ENCODE data around the gene PMEL.
A peak's percentile ranks its signal among the peaks of the same experiment; 100 is the strongest.
"Not testable (repeated sequence)": the region's sequence is repeated elsewhere in the genome, so short reads cannot be mapped to it uniquely, and the experiment has no call there.

The PMEL gene

GRCh38 chr12:55984861-55985260 lies 19.0 kb upstream of the PMEL start:
- DNase-seq (ENCODE audit: insufficient read length, low spot score) (no peak), FAIRE-seq (no peak)

DNA sequence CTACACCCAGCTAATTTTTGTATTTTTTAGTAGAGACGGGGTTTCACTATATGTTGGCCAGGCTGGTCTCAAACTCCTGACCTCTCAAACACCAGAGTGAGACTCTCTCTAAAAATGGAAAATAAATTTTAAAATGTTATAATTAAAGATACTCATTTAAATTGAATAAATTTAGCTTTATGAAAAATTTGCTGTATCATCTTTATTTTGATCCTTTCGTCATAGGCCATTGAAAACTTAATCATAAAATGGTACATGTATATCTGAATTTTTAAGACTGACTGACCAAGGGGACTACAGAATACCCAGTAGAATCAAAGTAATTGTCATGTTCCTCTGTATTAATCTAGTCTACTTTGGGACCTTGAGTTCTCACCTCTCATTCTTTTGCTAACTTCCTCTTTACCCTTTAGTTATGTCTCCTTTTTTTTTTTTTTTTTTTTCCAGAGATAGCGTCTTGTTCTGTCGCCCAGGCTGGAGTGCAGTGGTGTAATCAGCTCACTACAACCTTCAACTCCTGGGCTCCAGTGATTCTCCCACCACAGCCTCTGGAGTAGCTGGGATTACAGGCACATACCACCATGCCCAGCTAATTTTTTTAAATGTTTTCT lies 17.5 kb upstream of the PMEL start:
- DNase-seq (ENCODE audit: insufficient read length, low spot score): no peak
- FAIRE-seq: no peak

- FAIRE-seq (no peak), DNase-seq (ENCODE audit: insufficient read length, low spot score) (no peak)
Measured at GRCh38 chr12:55982319-55982936, 16.6 kb upstream of the PMEL start.

- DNase-seq (ENCODE audit: insufficient read length, low spot score); FAIRE-seq: not testable (repeated sequence)
Measured at GRCh38 chr12:55981882-55982281, 16.0 kb upstream of the PMEL start.

- no peak for FAIRE-seq
- no peak for DNase-seq (ENCODE audit: insufficient read length, low spot score)
Measured at GRCh38 chr12:55979069-55979468, 13.2 kb upstream of the PMEL start.

- no peak for DNase-seq (ENCODE audit: insufficient read length, low spot score)
- FAIRE-seq: no peak
Measured at GRCh38 chr12:55978393-55978792, 12.6 kb upstream of the PMEL start.

- DNase-seq (ENCODE audit: insufficient read length, low spot score) (peak; percentile 30), FAIRE-seq (no peak)
Measured at GRCh38 chr12:55974308-55974730, 8.5 kb upstream of the PMEL start.

GRCh38 chr12:55973599-55974307 lies 7.9 kb upstream of the PMEL start, which contains the start of gene RAB5B:
RAB5B (plus strand) TSS chr12:55974078; CDS start chr12:55986961, 12,883 bp downstream.
- DNase-seq (ENCODE audit: insufficient read length, low spot score) (peak; percentile 97), FAIRE-seq (peak; percentile 95)

- no peak for DNase-seq (ENCODE audit: insufficient read length, low spot score)
- FAIRE-seq: peak; percentile 86
Measured at GRCh38 chr12:55972911-55973598, 7.2 kb upstream of the PMEL start.

DNA sequence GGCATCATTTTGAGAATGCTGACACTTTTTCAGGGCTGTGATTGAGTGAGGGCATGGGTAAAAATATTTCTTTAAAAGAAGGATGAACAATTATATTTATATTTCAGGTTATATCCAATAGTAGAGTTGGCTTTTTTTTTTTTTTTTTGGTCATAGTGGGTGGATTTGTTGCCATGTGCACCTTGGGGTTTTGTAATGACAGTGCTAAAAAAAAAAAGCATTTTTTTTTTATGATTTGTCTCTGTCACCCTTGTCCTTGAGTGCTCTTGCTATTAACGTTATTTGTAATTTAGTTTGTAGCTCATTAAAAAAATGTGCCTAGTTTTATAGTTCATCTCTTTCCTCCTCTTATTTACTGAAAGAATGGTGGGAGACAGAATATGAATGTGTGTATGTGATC lies 6.6 kb upstream of the PMEL start:
- no peak for DNase-seq (ENCODE audit: insufficient read length, low spot score)

GRCh38 chr12:55972042-55972441 lies 6.2 kb upstream of the PMEL start:
- FAIRE-seq (no peak), DNase-seq (ENCODE audit: insufficient read length, low spot score) (no peak)

More for the DNA sequence above, 6.6 kb upstream of the PMEL start:
- FAIRE-seq: no peak

DNA sequence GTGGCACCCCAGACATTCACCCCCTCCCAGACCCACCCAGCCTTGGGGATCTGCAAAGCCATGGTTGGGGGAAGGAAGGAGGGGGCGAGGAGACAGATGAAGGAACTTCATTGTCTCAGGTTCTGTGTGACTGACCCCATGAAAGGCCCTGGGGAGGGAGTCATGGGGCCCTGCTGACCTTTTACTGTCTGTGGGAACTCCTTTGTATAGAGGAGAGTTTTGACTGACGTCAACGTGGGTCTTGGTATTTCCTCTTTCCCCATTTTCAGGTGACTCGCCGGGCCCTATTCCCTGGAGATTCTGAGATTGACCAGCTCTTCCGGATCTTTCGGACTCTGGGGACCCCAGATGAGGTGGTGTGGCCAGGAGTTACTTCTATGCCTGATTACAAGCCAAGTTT lies 4.9 kb upstream of the PMEL start:
- FAIRE-seq: no peak
- DNase-seq (ENCODE audit: insufficient read length, low spot score): no peak

- FAIRE-seq: no peak
- no peak for DNase-seq (ENCODE audit: insufficient read length, low spot score)
Measured at GRCh38 chr12:55969356-55969755, 3.5 kb upstream of the PMEL start.

GRCh38 chr12:55966408-55967281 lies 803 bp upstream of the PMEL start, which contains the start of gene CDK2:
CDK2 (plus strand) TSS chr12:55966830; CDS start chr12:55967009, 179 bp downstream.
- DNase-seq (ENCODE audit: insufficient read length, low spot score): peak; percentile 88
- FAIRE-seq: no peak

DNA sequence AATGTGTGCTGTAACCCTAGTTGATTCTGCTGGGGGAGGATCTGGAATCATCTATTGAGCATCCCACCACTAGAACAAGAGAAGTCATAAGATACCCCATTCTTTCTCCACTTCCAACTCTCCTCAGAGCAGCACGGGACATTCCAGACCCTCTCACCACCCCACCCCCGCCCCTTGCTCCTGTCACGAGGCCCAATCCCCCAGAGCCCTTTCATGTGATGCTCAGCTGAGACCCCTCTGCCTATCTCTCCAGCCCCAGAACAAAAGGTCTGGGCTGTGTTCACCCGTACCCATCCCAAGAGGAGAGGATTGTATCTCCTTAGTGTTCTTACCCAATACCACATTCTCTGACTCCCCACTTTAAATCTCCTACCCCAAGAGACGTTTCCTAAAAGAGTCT lies 602 bp downstream of the PMEL start:
- no peak for DNase-seq (ENCODE audit: insufficient read length, low spot score)
- FAIRE-seq: no peak

DNA sequence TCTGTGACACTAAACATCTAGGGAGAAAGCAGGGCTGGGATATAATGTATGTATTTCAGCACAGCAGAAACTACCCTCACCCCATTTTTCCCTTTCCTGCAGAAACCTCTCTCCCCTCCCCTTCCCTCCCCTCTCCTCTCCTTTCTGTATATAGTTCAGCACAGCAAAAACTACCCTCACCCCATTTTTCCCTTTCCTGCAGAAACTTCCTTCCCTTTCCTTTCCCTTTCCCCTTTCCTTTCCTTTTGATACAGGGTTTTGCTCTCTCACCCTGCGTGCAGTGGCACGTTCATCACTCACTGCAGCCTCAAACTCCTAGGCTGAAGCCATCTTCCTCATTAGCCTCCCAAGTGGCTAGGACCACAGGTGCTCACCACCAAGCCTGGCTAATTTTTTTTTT lies 2.1 kb downstream of the PMEL start:
- no peak for FAIRE-seq

GRCh38 chr12:55957106-55957859 lies 8.6 kb downstream of the PMEL start:
- FAIRE-seq (no peak), DNase-seq (ENCODE audit: insufficient read length, low spot score) (no peak)

More for the DNA sequence above, 2.1 kb downstream of the PMEL start:
- no peak for DNase-seq (ENCODE audit: insufficient read length, low spot score)

DNA sequence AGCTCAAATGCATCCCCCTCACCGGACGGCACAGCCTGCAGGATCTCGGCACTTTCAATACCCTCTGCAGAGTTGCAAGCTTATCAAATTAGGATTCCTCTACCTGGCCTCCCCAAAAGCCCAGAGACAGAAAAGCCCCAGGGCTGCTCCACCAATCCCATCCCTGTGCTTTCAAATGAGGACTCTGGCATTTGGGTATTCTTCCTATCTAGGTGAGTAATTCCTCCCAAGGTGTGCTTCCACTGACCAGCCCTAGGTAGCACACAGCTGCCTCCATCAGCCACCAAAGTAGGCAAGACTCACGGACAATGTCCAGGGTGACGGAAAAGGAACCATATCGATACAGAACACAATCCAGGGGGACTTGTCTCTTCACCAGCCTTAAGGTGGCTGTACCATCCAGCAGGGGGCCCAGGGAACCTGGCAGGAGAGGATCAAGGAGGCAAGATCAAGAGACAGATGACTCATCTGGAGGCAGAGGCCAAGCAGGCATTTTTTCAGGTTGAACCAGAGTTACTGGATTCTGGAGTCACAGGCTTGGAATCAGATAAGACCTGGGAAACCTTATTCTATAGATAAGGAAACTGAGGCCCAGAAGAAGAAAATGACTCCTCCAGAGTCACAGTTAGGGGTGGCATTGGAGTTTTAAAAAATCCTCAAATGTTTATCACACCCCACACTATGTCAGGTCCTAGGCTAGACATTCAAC lies 9.9 kb downstream of the PMEL start:
- FAIRE-seq: no peak
- peak; percentile 67 for DNase-seq (ENCODE audit: insufficient read length, low spot score)

- FAIRE-seq (no peak), DNase-seq (ENCODE audit: insufficient read length, low spot score) (no peak)
Measured at GRCh38 chr12:55955344-55955743, 10.5 kb downstream of the PMEL start.

All from HTR-8/SVneo (cell line).